ENCODE measurements around the gene AP1AR.
"Not testable (repeated sequence)": the region's sequence is repeated elsewhere in the genome, so short reads cannot be mapped to it uniquely, and the experiment has no call there.

The AP1AR gene

DNA sequence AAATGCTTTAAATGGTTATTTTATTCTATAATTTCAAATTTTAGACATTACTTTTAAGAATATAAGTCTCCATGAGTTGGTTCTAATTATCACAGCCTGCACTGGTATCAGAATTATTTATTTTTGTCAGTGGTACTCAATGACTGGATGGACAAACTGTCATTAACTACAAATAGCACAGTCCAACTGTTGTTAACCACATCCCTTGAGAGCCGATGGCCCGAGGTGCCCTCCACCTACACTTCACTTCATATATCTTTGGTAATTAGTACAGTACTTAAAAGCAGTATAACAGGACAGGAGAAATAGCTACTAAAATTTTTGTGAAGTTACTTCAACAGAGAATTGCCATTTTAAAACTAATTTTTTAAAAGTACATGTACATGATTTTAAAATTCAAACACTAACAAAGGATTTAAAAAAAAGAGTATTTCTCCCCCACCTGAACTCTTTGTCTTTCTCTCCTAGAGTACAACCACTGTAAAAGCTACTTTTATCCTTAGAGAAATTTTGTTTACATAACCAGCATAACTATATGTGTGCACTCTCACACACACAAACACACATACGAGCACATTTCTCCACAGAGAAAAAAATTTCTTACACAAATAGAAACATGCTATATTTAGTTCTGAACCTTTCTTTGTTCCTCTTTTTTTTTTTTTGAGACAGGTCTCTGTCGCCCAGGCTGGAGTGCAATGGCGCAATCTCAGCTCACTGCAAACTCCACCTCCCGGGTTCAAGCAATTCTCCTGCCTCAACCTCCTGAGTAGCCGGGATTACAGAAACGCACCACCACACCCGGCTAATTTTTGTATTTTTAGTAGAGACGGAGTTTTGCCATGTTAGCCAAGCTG lies 47.7 kb downstream of the AP1AR start:
- no peak for DNase-seq (ENCODE audit: low read depth)

GRCh38 chr4:112279882-112280315 lies 48.3 kb downstream of the AP1AR start:
- DNase-seq (ENCODE audit: low read depth): peak; percentile 46

DNA sequence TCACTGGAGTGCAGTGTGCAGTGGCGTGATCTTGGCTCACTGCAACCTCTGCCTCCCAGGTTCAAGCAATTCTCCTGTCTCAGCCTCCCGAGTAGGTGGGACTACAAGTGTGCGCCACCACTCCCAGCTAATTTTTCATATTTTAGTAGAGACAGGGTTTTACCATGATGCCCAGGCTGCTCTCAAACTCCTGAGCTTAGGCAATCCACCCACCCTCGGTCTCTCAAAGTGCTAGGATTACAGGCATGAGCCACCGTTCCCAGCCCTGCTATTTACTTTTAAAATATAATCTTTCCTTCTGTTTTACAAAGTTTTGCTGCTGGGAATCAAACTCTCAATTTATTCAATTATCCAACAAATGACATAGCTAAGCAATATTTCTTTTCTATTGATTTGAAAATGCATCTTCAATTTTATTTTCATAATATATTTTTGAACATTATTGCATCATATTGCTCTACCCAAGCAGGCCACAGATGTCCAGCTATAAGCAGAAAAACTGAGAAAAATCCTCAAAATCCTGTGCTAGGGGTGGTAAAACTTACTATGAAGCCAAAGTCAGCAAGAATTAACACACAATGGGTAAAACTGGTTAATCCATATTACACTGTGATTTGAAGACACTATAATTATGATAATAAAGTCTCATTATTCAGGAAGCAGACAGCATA lies 48.9 kb downstream of the AP1AR start:
- DNase-seq (ENCODE audit: low read depth): no peak

DNA sequence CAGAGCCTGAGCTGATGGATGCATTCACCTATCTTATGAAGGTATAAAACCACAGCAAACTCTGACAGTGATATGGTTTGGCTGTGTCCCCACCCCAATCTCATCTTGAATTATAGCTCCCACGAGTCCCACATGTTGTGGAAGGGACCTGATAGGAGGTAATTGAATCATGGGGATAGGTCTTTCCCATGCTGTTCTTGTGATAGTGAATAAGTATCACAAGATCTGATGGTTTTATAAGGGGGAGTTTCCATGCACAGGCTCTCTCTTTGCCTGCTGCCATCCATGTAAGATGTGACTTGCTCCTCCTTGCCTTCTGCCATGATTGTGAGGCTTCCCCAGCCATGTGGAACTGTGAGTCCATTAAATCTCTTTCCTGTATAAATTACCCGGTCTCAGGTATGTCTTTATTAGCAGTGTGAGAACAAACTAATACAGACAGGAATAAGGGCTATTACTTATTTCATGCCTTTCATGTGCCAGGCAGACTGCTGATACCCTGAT lies 50.4 kb downstream of the AP1AR start:
- not testable (repeated sequence) for DNase-seq (ENCODE audit: low read depth)

DNA sequence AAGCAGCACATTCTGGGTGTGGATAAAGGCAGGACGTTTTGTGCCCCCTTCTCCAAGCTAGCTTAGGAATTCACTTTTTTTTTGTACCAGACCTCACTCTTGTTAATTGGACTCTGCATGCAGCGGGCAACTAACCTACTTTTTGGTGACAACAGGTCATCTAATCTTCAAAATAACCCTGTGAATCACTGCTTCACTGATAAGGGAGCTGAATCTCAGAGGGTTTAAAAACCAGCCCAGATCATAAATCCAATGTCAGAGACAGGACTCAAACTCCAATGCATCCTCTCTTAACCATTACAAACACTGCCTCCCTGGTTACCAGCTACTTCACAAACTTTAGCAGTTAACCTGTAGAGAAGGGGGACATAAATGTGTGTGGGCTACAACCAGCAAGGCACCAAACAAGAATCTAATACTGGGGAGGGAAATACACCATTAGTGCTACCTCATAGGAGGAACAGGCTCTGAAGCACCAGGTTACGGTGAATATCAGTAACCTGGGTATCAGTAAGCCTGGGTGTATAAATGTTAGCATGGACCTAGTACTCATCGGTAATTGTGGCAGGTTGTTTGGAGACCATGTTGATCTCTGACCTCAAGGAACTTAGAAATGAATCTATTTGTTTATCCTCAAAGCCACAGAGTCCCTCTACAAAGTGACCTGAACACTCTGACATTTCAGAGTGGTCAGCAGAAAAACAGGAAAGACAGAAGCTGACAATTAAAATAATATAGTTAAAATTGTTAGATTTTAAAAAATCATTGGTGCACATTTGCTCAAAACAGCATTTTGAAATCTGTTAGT lies 51.5 kb downstream of the AP1AR start:
- no peak for DNase-seq (ENCODE audit: low read depth)

DNA sequence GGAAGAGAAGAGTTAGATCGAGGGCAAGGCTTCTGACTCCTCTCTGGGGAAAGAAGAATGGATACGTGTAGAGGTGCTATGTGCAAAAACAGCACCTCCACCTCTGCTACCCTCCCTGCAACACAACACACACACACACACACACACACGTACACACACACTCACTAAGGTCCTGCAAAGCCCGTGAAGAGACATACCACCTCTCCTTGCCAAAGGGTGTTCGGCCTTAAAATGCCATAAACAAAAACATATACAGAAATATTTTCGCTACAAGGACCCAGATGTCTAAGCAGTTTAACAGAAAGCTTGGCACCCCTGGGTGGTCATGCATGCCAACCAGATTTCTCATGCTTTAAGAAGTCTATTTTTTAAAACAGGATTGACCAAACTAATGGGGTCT lies 52.6 kb downstream of the AP1AR start:
- no peak for DNase-seq (ENCODE audit: low read depth)

GRCh38 chr4:112284662-112285411 lies 53.2 kb downstream of the AP1AR start:
- DNase-seq (ENCODE audit: low read depth): peak; percentile 42

GRCh38 chr4:112287258-112287989 lies 55.8 kb downstream of the AP1AR start:
- DNase-seq (ENCODE audit: low read depth): no peak

GRCh38 chr4:112288455-112288854 lies 56.9 kb downstream of the AP1AR start:
- DNase-seq (ENCODE audit: low read depth): no peak

DNA sequence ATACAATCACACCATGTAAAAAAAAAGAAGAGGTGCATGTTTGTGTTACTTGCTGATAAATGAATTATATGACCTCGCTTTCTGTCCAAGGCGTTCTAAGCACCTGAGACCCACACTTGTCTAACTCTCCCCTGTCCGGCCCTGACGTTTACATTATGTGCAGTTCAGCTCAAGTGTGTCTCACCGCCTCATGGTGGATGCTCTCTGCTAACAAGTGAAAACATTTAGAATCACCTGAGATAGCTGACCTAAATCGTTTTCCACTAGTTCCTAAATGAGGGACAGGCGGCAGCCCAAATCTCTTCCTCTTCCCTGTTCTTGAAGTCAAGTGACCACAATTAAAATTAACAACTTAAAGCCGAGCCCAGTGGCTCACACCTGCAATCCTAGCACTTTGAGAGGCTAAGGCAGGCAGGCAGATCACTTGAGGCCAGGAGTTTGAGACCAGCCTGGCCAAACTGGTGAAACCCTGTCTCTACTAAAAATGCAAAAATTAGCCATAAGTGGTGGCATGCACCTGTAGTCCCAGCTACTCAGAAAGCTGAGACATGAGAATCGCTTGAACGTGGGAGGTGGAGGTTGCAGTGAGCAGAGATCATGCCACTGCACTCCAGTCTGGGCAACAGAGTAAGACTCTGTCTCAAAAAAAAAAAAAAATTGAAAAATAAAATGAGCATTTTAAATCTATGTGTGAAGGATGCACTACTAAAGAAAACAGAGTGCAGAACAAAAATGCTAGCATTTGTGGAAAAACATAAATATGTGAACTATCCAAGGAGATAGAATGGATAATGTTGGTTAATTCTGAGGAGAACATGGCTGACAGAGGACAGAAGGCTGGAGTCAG lies 58.0 kb downstream of the AP1AR start:
- DNase-seq (ENCODE audit: low read depth): no peak

DNA sequence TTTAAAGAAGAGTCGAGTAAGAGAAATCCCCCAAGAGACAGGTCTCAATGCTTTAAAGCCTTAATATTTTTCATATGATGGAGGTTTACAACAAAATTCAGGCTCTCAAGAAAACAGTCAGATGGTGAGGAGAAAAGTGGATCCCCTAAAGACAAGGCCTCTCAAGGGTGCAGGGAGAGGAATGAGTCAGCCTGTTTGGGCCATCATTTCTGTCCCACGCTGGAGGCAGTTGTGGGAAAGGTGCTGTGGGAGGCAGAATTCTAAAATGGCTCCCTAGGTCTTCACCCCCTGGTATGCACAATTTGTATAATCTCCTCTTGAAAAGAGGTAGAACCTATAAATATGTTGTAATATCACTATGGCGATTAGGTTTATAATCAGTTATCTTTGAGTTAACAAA lies 58.8 kb downstream of the AP1AR start:
- DNase-seq (ENCODE audit: low read depth): no peak

GRCh38 chr4:112296949-112297880 lies 65.6 kb downstream of the AP1AR start, which contains the start of gene ALPK1:
ALPK1 (plus strand) TSS chr4:112297369.
- DNase-seq (ENCODE audit: low read depth): peak; percentile 95

GRCh38 chr4:112299721-112300120 lies 68.1 kb downstream of the AP1AR start:
- no peak for DNase-seq (ENCODE audit: low read depth)

DNA sequence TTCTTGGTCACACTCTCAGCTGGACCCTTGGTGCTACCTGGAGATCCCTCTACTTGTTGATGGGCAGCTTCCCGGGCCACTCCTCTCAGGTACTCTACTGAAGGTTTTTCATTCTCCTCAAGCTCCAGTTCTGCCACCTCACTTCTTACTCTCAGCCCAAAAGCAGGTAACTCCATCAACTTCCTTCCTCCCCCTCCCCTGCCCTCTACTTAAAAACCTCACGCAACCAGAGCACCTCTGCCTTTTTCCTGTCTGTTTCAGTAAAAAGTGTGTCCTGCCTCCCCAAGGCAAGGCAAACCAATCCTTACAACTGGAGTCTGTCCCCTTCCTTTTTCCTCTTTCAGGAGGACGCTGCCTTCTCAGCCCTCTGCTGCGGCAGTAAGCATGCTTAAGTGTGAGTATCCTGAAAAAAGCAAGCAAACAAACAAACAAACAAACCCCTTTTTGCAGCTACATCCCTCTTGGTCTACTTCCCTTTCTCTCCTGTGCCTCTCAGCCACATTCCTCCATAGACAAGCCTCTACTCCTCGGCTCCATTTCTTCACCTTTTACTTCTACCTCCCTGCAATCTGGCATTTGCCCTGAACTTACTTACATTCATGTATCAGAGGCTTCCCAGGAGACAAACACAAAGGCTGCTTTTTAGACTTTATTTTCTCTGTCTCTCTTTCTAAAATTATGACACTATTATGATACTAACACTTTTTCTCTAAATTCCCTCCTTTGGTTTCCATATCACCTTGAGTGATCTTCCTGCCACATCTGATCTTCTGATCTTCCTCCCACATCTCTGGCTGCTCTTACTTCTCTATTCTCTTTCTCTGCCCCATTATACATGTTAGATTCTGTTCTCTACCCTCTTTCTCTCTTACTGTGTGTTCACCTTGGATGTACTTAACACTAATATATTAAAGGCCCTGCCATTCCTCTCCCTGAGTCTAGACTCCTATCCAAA lies 71.0 kb downstream of the AP1AR start:
- DNase-seq (ENCODE audit: low read depth): no peak

DNA sequence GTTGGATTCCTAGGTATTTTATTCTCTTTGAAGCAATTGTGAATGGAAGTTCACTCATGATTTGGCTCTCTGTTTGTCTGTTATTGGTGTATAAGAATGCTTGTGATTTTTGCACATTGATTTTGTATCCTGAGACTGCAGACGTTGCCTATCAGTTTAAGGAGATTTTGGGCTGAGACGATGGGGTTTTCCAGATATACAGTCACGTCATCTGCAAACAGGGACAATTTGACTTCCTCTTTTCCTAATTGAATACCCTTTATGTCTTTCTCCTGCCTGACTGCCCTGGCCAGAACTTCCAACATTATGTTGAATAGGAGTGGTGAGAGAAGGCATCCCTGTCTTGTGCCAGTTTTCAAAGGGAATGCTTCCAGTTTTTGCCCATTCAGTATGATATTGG lies 73.9 kb downstream of the AP1AR start:
- DNase-seq (ENCODE audit: low read depth): not testable (repeated sequence)

GRCh38 chr4:112309263-112309791 lies 77.7 kb downstream of the AP1AR start:
- DNase-seq (ENCODE audit: low read depth): peak; percentile 74

DNA sequence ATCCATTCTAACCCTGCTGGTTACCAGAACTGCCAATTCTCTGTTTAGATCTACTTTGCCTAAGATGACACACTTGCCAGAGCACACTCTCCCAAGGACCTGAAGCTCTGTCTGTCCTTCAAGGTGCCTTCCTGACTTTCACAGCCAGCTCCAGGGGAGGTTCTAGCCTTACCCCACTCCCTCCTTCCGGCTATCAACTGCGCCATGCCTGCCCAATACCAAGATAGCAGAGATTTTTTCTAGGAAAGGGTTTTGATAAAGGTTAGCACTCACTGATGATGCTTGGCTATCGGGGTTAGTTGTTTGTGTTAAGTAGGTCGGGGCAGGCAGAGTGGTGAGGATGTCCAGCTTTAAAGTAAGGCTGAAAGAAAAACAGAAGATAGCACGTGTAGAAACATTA lies 79.9 kb downstream of the AP1AR start:
- no peak for DNase-seq (ENCODE audit: low read depth)
